Measurements from ENCODE around the gene ATXN7L1. TPM values are rescaled to one million over a fixed set of nuclear protein-coding genes. Genes with fewer than 3 reads are reported as not detected.

Gene ATXN7L1
- total and polyA plus RNA-seq, 2 of the 4 experiments (the other 2 are of a cell fraction): 3.5 to 4.3 TPM

GRCh38 chr7:105765846-105766245 is 110.6 kb downstream of the ATXN7L1 start:
- H3K4ac ChIP-seq (ENCODE audit: low read depth, low read length): peak overlapping the region; percentile 26; the same call in 1 of the 2 replicates
- no peak for DNase-seq
- H2BK15ac ChIP-seq (ENCODE audit: low read depth, low read length): 0 out of 3 replicates have a peak overlapping the region, but pooled peaks have one; percentile 3
- CTCF ChIA-PET: interaction anchor here (0.6 to 1.3 kb wide), 7 partner anchors 12 to 425 kb away, joined by 3 to 7 read pairs (median 4); no protein-coding TSS in a partner anchor
- no peak overlapping the region for H3K23ac ChIP-seq (ENCODE audit: low read depth, low read length)
- no peak overlapping the region for H3K4me2 ChIP-seq (ENCODE audit: low read depth, low read length)
- H3K36me3 ChIP-seq (ENCODE audit: control insufficient read depth, insufficient read depth, low read length): no peaks in the 10 kb centered on the region
- no peak overlapping the region for H3K27ac ChIP-seq (ENCODE audit: insufficient read depth, low read length)
- H4K91ac ChIP-seq (ENCODE audit: insufficient read depth, low read depth, low read length): no peak overlapping the region
- dilution Hi-C loops (cut with HindIII; ENCODE audit: low sequenced_read_pairs, unreplicated experiment) (no loop called here), in situ Hi-C loops (cut with MboI; ENCODE audit: low sequenced_read_pairs) (loop anchor here (5.0 to 10.0 kb wide), 3 partner anchors 109 to 276 kb away; partner anchors contain the start of gene ATXN7L1), intact Hi-C loops (cut with micrococcal nuclease) (no loop called here)
- peak overlapping the region; percentile 56; the same call in 1 of the 2 replicates for H2AK5ac ChIP-seq (ENCODE audit: low read depth, low read length)
- WGBS, 2 experiments (ENCODE audit: extremely low coverage in 2 of 2, insufficient read length in 1 of 2): no CpG with 5 or more reads among the region's 4 CpGs
- no peak overlapping the region for H4K5ac ChIP-seq (ENCODE audit: low read depth, low read length)
- peak overlapping the region; percentile 23; the same call in 1 of the 2 replicates for H3K18ac ChIP-seq (ENCODE audit: low read depth, low read length)
- H3K4me1 ChIP-seq (ENCODE audit: control insufficient read depth, insufficient read depth, low read length): peaks cover 23% of the 10 kb centered on the region
- no peak overlapping the region for H3K9ac ChIP-seq (ENCODE audit: low read depth, low read length)
- no peak overlapping the region for H2BK5ac ChIP-seq (ENCODE audit: low read depth, low read length, poor library complexity, severe bottlenecking)
- H3K27me3 ChIP-seq (ENCODE audit: control insufficient read depth, insufficient read depth, low read length): no peaks in the 10 kb centered on the region
- no peak overlapping the region for H3K4me3 ChIP-seq (ENCODE audit: insufficient read depth, low read depth, low read length)
- no peak for ATAC-seq (ENCODE audit: low read depth)
- no peak overlapping the region for H3K56ac ChIP-seq (ENCODE audit: extremely low read depth, insufficient read depth, low read length)
- no peaks in the 10 kb centered on the region for H3K9me3 ChIP-seq (ENCODE audit: control insufficient read depth, insufficient read depth, low read length)
- no peak overlapping the region for H2AFZ ChIP-seq (replicated peaks; ENCODE audit: low read length, poor library complexity)
- TF ChIP-seq RFX5 (IDR thresholded peaks at IDR 0.05; ENCODE audit: low read depth, low read length): no peak
- TF ChIP-seq POLR2A (IDR thresholded peaks at IDR 0.05; ENCODE audit: low read depth, low read length): no peak
- TF ChIP-seq FOS (IDR thresholded peaks at IDR 0.05; ENCODE audit: low read depth, low read length): no peak
- TF ChIP-seq, protein P1, sequence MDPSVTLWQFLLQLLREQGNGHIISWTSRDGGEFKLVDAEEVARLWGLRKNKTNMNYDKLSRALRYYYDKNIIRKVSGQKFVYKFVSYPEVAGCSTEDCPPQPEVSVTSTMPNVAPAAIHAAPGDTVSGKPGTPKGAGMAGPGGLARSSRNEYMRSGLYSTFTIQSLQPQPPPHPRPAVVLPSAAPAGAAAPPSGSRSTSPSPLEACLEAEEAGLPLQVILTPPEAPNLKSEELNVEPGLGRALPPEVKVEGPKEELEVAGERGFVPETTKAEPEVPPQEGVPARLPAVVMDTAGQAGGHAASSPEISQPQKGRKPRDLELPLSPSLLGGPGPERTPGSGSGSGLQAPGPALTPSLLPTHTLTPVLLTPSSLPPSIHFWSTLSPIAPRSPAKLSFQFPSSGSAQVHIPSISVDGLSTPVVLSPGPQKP (IDR thresholded peaks at IDR 0.05; ENCODE audit: borderline replicate concordance, low read depth, low read length): no peak
- no peak for TF ChIP-seq CTCF (conservative IDR thresholded peaks at IDR 0.05; ENCODE audit: low read depth, low read length)
- TF ChIP-seq, protein P2, sequence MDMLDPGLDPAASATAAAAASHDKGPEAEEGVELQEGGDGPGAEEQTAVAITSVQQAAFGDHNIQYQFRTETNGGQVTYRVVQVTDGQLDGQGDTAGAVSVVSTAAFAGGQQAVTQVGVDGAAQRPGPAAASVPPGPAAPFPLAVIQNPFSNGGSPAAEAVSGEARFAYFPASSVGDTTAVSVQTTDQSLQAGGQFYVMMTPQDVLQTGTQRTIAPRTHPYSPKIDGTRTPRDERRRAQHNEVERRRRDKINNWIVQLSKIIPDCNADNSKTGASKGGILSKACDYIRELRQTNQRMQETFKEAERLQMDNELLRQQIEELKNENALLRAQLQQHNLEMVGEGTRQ (IDR thresholded peaks at IDR 0.05; ENCODE audit: low read depth, low read length): no peak
- no peak for TF ChIP-seq CEBPB (IDR thresholded peaks at IDR 0.05; ENCODE audit: low read depth, low read length)
- TF ChIP-seq MAFK (IDR thresholded peaks at IDR 0.05; ENCODE audit: low read depth, low read length): no peak
- no peak for TF ChIP-seq MAZ (IDR thresholded peaks at IDR 0.05; ENCODE audit: borderline replicate concordance, low read depth, low read length)
- no peaks in the 10 kb centered on the region for H4K20me1 ChIP-seq (ENCODE audit: insufficient read depth, low read length)
- no peak overlapping the region; the same call in 1 of the 2 replicates for H3K14ac ChIP-seq (replicated peaks; ENCODE audit: low read depth, low read length)
- peaks cover 6% of the 10 kb centered on the region; the same call in 1 of the 2 replicates for H3K9me1 ChIP-seq (ENCODE audit: insufficient read depth, low read length)
- 0 out of 2 replicates have a peak overlapping the region, but pooled peaks have one; percentile 3 for H2BK120ac ChIP-seq (ENCODE audit: low read depth, low read length)
- POLR2A ChIA-PET (ENCODE audit: unreplicated experiment): no interaction called here
- no peak overlapping the region for H4K8ac ChIP-seq (ENCODE audit: low read depth in 2 of 2, low read length in 2 of 2)
- H2AK9ac ChIP-seq (replicated peaks; ENCODE audit: low read depth, low read length, poor library complexity): no peak overlapping the region
- peaks cover 7 to 8% of the 10 kb centered on the region in 2 experiments; a peak in 2 of 4 replicates for H3K79me1 ChIP-seq (ENCODE audit: low read depth in 1 of 2, low read length in 2 of 2)
- BruUV-seq (replicated peaks): no TSS peak
- H2BK20ac ChIP-seq (ENCODE audit: low read depth, low read length): no peak overlapping the region; the same call in 1 of the 2 replicates

Data from IMR-90 (cell line).